ENCODE measurements around the gene CLRN3.

Gene CLRN3

DNA sequence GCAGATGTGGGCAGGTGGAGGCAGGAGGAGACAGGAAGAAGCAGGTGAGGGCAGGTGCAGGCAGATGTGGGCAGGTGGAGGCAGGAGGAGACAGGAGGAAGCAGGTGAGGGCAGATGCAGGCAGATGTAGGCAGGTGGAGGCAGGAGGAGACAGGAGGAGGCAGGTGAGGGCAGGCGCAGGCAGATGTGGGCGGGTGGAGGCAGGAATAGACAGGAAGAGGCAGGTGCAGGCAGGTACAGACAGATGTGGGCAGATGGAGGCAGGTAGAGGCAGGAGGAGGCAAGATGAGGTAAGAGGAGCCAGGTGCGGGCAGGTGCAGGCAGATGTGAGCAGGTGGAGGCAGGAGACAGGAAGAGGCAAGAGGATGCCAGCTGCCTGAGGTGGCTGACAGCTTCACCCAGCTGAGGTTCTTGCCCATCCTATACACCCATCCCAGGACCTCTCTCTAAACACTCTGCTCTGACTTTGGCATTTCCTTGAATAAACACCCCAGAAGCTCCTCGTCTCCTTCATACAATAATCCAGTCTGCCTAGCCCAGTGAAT lies 47.1 kb upstream of the CLRN3 start:
- ATAC-seq, result no peak
- TF ChIP-seq PPARA (CRISPR knock-in tag; IDR thresholded peaks at IDR 0.05; ENCODE audit: borderline replicate concordance), result no peak
- TF ChIP-seq, protein P1, sequence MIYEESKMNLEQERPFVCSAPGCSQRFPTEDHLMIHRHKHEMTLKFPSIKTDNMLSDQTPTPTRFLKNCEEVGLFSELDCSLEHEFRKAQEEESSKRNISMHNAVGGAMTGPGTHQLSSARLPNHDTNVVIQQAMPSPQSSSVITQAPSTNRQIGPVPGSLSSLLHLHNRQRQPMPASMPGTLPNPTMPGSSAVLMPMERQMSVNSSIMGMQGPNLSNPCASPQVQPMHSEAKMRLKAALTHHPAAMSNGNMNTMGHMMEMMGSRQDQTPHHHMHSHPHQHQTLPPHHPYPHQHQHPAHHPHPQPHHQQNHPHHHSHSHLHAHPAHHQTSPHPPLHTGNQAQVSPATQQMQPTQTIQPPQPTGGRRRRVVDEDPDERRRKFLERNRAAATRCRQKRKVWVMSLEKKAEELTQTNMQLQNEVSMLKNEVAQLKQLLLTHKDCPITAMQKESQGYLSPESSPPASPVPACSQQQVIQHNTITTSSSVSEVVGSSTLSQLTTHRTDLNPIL (CRISPR knock-in tag; IDR thresholded peaks at IDR 0.05; ENCODE audit: low read depth), result no peak
- TF ChIP-seq TOX (CRISPR knock-in tag; IDR thresholded peaks at IDR 0.05; ENCODE audit: borderline replicate concordance), result no peak
- TF ChIP-seq, protein P2, sequence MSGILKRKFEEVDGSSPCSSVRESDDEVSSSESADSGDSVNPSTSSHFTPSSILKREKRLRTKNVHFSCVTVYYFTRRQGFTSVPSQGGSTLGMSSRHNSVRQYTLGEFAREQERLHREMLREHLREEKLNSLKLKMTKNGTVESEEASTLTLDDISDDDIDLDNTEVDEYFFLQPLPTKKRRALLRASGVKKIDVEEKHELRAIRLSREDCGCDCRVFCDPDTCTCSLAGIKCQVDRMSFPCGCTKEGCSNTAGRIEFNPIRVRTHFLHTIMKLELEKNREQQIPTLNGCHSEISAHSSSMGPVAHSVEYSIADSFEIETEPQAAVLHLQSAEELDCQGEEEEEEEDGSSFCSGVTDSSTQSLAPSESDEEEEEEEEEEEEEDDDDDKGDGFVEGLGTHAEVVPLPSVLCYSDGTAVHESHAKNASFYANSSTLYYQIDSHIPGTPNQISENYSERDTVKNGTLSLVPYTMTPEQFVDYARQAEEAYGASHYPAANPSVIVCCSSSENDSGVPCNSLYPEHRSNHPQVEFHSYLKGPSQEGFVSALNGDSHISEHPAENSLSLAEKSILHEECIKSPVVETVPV (CRISPR knock-in tag; IDR thresholded peaks at IDR 0.05), result no peak
- TF ChIP-seq, protein P3, sequence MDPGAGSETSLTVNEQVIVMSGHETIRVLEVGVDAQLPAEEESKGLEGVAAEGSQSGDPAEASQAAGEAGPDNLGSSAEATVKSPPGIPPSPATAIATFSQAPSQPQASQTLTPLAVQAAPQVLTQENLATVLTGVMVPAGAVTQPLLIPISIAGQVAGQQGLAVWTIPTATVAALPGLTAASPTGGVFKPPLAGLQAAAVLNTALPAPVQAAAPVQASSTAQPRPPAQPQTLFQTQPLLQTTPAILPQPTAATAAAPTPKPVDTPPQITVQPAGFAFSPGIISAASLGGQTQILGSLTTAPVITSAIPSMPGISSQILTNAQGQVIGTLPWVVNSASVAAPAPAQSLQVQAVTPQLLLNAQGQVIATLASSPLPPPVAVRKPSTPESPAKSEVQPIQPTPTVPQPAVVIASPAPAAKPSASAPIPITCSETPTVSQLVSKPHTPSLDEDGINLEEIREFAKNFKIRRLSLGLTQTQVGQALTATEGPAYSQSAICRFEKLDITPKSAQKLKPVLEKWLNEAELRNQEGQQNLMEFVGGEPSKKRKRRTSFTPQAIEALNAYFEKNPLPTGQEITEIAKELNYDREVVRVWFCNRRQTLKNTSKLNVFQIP (CRISPR knock-in tag; IDR thresholded peaks at IDR 0.05; ENCODE audit: borderline replicate concordance, low read depth), result no peak

DNA sequence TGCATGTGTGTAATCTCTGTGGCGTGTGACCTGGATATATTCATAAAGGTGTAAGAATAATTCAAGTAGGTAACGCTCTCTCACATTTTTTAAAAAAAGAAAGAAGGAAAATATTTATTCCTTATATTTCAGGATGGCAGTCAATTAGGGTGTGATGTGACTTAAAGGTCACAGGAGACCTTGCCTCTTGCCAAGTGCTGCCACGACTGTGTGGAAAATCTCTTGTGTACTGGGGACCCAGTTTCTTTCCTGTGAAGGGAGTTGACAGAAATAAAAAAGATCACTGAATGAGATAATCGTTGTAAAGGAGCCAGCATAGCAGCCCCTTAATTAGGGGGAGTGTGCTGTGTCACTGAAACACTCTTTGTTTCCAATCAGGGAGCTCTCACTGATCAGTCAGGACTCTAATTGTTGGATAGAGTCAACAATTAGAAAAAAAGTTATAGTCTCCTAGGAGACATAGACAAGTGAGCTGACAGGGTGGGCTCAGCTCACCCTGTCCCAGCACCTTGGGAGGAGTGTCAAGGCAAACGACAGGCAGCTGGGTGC lies 45.2 kb upstream of the CLRN3 start:
- ATAC-seq, result no peak
- no peak for TF ChIP-seq ZC3H10 (CRISPR knock-in tag; IDR thresholded peaks at IDR 0.05)
- TF ChIP-seq ZFP3 (CRISPR knock-in tag; IDR thresholded peaks at IDR 0.05), result no peak
- TF ChIP-seq TCF4 (CRISPR knock-in tag; IDR thresholded peaks at IDR 0.05; ENCODE audit: borderline replicate concordance), result no peak
- TF ChIP-seq, protein P4, sequence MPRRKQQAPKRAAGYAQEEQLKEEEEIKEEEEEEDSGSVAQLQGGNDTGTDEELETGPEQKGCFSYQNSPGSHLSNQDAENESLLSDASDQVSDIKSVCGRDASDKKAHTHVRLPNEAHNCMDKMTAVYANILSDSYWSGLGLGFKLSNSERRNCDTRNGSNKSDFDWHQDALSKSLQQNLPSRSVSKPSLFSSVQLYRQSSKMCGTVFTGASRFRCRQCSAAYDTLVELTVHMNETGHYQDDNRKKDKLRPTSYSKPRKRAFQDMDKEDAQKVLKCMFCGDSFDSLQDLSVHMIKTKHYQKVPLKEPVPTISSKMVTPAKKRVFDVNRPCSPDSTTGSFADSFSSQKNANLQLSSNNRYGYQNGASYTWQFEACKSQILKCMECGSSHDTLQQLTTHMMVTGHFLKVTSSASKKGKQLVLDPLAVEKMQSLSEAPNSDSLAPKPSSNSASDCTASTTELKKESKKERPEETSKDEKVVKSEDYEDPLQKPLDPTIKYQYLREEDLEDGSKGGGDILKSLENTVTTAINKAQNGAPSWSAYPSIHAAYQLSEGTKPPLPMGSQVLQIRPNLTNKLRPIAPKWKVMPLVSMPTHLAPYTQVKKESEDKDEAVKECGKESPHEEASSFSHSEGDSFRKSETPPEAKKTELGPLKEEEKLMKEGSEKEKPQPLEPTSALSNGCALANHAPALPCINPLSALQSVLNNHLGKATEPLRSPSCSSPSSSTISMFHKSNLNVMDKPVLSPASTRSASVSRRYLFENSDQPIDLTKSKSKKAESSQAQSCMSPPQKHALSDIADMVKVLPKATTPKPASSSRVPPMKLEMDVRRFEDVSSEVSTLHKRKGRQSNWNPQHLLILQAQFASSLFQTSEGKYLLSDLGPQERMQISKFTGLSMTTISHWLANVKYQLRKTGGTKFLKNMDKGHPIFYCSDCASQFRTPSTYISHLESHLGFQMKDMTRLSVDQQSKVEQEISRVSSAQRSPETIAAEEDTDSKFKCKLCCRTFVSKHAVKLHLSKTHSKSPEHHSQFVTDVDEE (CRISPR knock-in tag; IDR thresholded peaks at IDR 0.05), result no peak
- no peak for TF ChIP-seq ARNTL (CRISPR knock-in tag; IDR thresholded peaks at IDR 0.05; ENCODE audit: borderline replicate concordance, low read depth)
- no peak for TF ChIP-seq ZNF70 (CRISPR knock-in tag; IDR thresholded peaks at IDR 0.05)
- TF ChIP-seq ZFP30 (CRISPR knock-in tag; IDR thresholded peaks at IDR 0.05), result no peak
- no peak for TF ChIP-seq ESRRG (CRISPR knock-in tag; IDR thresholded peaks at IDR 0.05)
- TF ChIP-seq, protein P2 (CRISPR knock-in tag; IDR thresholded peaks at IDR 0.05), result no peak

DNA sequence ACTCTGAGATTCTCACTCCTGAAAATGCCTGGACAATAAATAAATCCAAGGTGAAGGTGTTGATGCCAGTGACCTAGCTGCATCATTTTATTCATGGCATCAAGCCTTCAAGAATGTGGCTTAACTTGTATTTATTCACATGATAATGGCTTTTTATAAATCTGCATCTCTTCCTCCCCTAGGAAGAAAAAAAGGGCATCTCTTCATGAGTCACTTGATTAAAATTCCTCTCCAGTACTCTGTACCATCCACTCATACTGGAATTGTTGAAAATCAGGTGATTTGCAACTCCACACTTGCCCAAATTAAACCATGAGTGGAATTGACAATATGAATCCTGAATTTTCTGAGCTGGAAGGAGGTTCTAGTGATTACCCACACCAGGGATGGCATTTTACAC lies 44.3 kb upstream of the CLRN3 start:
- ATAC-seq, result peak; percentile 75

More for the DNA sequence above, 44.3 kb upstream of the CLRN3 start:
- TF ChIP-seq, protein P1 (CRISPR knock-in tag; IDR thresholded peaks at IDR 0.05; ENCODE audit: low read depth), result 0 out of 2 replicates have a peak, but pooled peaks have one; percentile 24
- TF ChIP-seq ZC3H10 (CRISPR knock-in tag; IDR thresholded peaks at IDR 0.05), result no peak
- TF ChIP-seq, protein P4 (CRISPR knock-in tag; IDR thresholded peaks at IDR 0.05), result 0 out of 2 replicates have a peak, but pooled peaks have one; percentile 11
- no peak for TF ChIP-seq PPARA (CRISPR knock-in tag; IDR thresholded peaks at IDR 0.05; ENCODE audit: borderline replicate concordance)
- peak; percentile 84 for TF ChIP-seq ISL1 (CRISPR knock-in tag; IDR thresholded peaks at IDR 0.05)
